ENCODE results near the gene IRX3. TPM values are rescaled to one million over a fixed set of nuclear protein-coding genes. Genes with fewer than 3 reads are reported as not detected.

Gene IRX3
- total RNA-seq, 1 donor from 2014 or later: 108 TPM

- no peak for DNase-seq
- intact Hi-C loops (cut with DNase I): no loop called here
- no peaks in the 10 kb centered on the region for H3K27me3 ChIP-seq (ENCODE audit: low read depth)
- no peak for TF ChIP-seq CTCF (IDR thresholded peaks at IDR 0.05)
- H3K4me3 ChIP-seq: no peak overlapping the region
- H3K36me3 ChIP-seq: no peaks in the 10 kb centered on the region
- peak in 1 of 2 donors; percentile 27 for ATAC-seq
- H3K4me1 ChIP-seq: peaks cover 11% of the 10 kb centered on the region
- no peaks in the 10 kb centered on the region for H3K9me3 ChIP-seq
- H3K27ac ChIP-seq: no peak overlapping the region
These were observed 39.7 kb upstream of the IRX3 start for GRCh38 chr16:54326266-54326662.

GRCh38 chr16:54325616-54326265 is 39.2 kb upstream of the IRX3 start:
- Histone ChIP-seq H3K27ac (no peak overlapping the region), H3K36me3 (no peaks in the 10 kb centered on the region), H3K9me3 (no peaks in the 10 kb centered on the region), H3K4me1 (peaks cover 11% of the 10 kb centered on the region), H3K27me3 (ENCODE audit: low read depth) (no peaks in the 10 kb centered on the region), H3K4me3 (no peak overlapping the region)
- no peak for DNase-seq
- intact Hi-C loops (cut with DNase I): no loop called here
- no peak for ATAC-seq
- no peak for TF ChIP-seq CTCF (IDR thresholded peaks at IDR 0.05)

GRCh38 chr16:54324716-54325115 is 38.1 kb upstream of the IRX3 start:
- ATAC-seq (peak; percentile 74 to 75), DNase-seq (no peak)
- peaks cover 11% of the 10 kb centered on the region for H3K4me1 ChIP-seq
- no peak overlapping the region for H3K4me3 ChIP-seq
- no peak overlapping the region for H3K27ac ChIP-seq
- TF ChIP-seq CTCF (IDR thresholded peaks at IDR 0.05): no peak
- intact Hi-C loops (cut with DNase I): no loop called here
- no peaks in the 10 kb centered on the region for H3K9me3 ChIP-seq
- no peaks in the 10 kb centered on the region for H3K36me3 ChIP-seq
- no peaks in the 10 kb centered on the region for H3K27me3 ChIP-seq (ENCODE audit: low read depth)

GRCh38 chr16:54320697-54321340 is 34.2 kb upstream of the IRX3 start:
- Histone ChIP-seq H3K27me3 (ENCODE audit: low read depth) (no peaks in the 10 kb centered on the region), H3K36me3 (no peaks in the 10 kb centered on the region), H3K4me3 (no peak overlapping the region), H3K4me1 (peaks cover 11% of the 10 kb centered on the region), H3K9me3 (no peaks in the 10 kb centered on the region), H3K27ac (no peak overlapping the region)
- ATAC-seq: no peak
- DNase-seq: no peak
- intact Hi-C loops (cut with DNase I): no loop called here
- no peak for TF ChIP-seq CTCF (IDR thresholded peaks at IDR 0.05)

GRCh38 chr16:54318941-54319340 is 32.4 kb upstream of the IRX3 start:
- DNase-seq (no peak), ATAC-seq (no peak)
- H3K9me3 ChIP-seq: no peaks in the 10 kb centered on the region
- no peaks in the 10 kb centered on the region for H3K27me3 ChIP-seq (ENCODE audit: low read depth)
- intact Hi-C loops (cut with DNase I): no loop called here
- H3K36me3 ChIP-seq: no peaks in the 10 kb centered on the region
- no peak for TF ChIP-seq CTCF (IDR thresholded peaks at IDR 0.05)
- H3K27ac ChIP-seq: no peak overlapping the region
- no peak overlapping the region for H3K4me3 ChIP-seq
- H3K4me1 ChIP-seq: no peaks in the 10 kb centered on the region
